Colon (tissue), 2 donors: ENCODE data around the gene CCDC27.
"Not testable (repeated sequence)": the region's sequence is repeated elsewhere in the genome, so short reads cannot be mapped to it uniquely, and the experiment has no call there.

Experiments used
- FAIRE-seq: peaks from 2 replicates; lab custom pipeline; 2012; peaks lifted over from hg19 to GRCh38; lab: Jason Lieb, UNC
- donor health status: control.
- donor health status: control.

The CCDC27 gene

DNA sequence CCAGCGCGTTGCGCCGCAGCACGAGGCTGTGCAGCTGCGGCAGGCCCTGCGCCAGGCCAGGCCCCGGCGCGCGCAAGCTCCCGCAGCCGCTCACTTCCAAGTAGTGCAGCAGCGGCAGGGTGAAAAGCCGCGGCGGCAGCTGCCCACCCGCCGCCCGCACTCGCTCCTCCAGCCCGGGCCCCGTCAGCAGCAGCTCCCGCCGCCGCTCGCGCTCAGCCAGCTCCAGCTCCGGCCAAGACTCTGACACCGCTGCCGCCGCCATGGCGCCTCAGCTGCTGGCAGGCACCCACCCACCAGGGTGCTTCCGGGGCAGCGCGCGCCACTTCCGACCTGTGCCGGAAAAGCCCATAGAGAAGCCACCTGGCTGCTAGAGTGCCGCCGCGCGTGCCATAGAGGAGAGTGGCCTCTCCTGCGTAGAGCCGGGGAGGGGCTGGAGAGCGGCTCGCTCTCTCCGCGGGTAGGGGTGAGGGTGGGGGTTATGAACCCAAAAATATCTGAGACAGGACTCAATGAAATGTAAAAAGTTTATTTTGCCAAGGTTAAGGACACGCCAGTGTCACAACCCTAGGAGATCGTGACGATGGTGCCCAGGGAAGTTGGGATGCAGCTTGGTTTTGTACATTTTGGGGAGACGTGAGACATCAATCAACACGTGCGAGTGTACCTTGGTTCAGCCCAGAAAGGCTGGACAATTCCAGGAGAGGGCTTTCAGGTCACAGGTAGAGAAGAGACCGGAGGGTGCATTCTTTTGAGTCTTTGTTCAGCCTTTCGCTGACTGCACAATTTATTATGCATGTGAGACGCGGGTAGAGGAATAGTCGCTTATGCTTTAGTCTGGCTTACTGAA lies 44.2 kb downstream of the CCDC27 start, which contains the start of gene LRRC47:
Gene LRRC47 (minus strand): TSS at position 284 of the 847 bp plus-strand sequence. CDS start 22 bp downstream, at position 262.
- FAIRE-seq: no peak

DNA sequence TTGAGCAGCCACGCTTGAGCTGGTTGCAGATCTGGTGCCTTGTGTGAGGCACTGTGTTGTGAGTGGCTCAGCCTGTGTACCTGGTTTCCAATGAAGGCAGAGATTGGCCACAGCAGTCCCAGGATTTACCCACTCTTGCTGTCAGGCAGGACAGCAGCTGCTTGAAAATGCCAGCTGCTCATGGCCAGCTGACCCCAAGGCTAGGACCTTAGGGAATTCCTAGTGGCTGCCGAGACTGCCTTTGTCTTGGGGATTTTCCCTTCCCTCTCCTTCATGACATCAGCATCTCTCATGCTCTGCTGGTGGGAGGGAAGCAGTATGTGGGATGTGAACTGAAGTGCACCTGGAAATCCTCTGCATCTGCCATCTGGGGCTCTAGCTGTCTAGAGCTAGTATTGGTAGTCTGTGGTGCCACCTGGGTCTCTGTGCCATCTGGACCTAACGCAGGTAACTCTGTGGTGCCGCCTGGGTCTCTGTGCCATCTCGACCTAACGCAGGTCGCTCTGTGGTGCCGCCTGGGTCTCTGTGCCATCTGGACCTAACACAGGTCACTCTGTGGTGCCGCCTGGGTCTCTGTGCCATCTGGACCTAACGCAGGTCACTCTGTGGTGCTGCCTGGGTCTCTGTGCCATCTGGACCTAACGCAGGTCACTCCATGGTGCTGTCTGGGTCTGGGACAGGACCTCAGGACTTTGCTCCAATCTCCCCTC lies 47.9 kb downstream of the CCDC27 start:
- no peak for FAIRE-seq

GRCh38 chr1:3800795-3801194 lies 48.5 kb downstream of the CCDC27 start:
- FAIRE-seq: not testable (repeated sequence)

- no peak for FAIRE-seq
These were observed 51.8 kb downstream of the CCDC27 start for GRCh38 chr1:3803905-3804626.

DNA sequence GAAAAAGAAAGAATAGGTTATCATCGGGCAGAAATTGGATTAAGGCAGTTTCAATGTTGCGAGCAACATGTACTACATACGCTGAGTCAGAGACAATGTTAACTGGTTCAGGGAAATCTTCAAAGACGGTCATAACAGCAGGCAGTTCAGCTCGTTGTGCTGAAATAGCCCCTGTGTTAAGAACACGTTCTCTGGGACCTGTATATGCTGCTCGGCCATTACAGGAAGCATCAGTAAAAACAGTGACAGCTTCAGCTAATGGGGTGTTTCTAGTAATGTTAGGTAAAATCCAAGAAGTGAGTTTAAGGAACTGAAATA lies 52.3 kb downstream of the CCDC27 start:
- not testable (repeated sequence) for FAIRE-seq

DNA sequence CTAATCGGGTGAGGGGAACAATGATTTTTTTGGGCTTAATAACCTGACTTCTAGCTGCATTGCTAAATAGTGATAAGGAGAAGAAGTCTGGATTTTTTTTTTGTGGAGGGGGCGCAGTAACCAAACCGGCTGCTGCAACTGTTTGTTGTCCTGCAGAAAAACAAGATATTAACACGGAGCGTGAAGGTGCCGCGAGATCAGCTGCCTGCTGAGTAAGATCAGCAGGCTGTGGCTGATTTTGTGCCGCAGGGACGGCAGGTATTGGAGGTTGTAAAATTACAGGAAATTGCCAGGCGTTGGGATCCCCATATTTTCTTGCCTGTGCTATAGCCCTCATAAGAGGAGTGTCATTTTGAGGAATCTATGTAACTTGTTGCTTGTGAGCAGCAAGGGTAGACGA lies 52.8 kb downstream of the CCDC27 start:
- no peak for FAIRE-seq

GRCh38 chr1:3807769-3808168 lies 55.5 kb downstream of the CCDC27 start:
- no peak for FAIRE-seq

DNA sequence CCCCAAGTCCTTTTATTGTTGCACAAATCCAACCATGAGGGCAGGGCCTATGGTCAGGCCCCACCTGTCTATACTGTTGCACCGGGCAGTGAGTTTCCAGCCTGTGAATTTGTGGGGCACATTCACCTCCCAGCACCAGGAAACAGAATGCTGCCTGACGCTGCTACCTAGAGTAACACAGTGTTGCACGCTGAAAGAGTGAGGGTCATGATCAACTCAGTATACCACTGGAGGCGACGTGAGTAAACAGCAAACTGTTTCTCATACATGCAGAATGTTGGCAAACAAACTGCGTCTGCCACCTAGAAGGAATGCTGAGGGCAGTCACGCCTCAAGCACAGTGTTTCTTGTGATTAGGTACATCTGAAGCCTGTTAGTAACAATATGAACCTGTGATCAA lies 57.4 kb downstream of the CCDC27 start:
- FAIRE-seq: no peak

GRCh38 chr1:3810149-3810761 lies 58.0 kb downstream of the CCDC27 start:
- FAIRE-seq: not testable (repeated sequence)

DNA sequence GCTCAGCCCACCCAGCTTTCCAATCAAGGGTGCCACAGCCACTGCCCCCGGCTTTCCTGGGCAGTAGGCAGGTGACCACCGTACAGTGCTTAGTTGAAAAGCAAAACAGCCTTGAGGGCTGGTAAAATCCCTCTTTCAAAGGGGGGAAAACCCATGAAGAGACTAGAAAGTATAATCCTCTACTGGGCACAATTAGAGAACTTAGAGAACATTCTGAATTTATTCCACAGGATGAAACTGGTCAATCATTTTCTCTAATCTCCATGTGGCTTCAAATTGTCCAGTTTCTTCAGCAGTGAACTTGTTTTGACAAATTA lies 59.3 kb downstream of the CCDC27 start:
- no peak for FAIRE-seq

- FAIRE-seq: no peak
These were observed 61.8 kb downstream of the CCDC27 start for GRCh38 chr1:3814065-3814464.

GRCh38 chr1:3814771-3815561 lies 62.7 kb downstream of the CCDC27 start:
- FAIRE-seq: no peak

DNA sequence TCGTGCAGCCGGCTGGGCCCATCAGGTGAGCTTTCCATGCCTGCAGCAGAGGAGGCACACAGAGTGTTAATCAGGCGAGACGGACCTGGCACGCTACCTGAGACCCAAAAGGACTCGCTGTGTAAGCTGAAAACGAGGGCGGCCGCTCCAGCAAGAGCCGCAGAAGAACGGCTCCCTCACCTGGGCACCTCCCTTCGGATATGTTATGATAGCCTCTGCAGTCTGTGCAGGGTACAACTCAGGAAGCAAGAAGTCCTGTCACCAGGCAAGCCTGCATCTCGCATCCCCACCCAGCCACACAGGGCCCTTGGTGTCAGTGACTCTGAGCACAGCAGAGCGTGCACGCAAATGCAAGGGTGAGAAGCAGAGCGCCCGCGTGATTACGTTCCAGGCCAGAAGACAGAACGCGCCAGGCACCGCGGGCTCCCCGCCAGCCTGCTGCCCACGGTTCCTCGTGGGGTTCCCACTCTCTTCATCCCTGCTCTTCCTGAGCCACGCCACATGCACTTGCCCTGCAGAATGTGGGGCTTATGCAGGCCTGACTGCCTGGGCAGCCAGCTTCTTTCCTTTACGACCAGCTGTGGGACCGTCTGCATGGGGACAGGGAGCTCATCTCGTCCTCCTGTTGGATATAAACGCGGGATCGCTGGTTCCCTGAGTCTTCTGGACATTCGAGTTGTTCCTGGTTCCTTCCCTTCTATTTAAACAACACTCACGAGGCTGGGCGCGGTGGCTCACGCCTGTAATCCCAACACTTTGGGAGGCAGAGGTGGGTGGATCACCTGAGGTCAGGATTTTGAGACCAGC lies 64.3 kb downstream of the CCDC27 start:
- no peak for FAIRE-seq

DNA sequence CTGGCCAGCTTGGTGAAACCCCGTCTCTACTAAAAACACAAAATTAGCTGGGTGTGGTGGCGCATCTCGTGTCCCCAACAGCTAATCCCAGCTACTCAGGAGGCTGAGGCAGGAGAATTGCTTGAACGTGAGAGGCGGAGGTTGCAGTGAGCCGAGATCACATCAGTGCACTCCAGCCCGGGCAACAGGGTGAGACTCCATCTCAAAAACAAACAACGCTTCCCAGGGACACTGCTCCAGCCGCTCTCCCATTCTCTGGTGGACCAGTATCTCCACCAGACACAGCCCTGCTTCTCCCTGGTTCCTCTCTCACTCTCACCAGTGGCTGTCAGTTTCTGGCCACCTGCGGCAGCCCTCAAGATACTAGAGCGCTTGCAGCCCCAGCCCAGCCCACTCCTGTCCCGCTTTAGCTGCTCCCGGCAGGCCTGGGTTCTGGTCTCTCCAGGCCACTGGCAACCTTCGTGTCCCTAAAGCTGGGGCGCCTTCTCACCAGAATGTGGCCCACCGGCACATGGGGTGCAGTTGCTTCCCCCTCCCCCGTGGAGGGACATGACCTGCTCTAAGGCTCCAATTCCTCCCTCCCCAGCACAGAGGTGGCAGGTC lies 65.0 kb downstream of the CCDC27 start:
- FAIRE-seq: no peak

DNA sequence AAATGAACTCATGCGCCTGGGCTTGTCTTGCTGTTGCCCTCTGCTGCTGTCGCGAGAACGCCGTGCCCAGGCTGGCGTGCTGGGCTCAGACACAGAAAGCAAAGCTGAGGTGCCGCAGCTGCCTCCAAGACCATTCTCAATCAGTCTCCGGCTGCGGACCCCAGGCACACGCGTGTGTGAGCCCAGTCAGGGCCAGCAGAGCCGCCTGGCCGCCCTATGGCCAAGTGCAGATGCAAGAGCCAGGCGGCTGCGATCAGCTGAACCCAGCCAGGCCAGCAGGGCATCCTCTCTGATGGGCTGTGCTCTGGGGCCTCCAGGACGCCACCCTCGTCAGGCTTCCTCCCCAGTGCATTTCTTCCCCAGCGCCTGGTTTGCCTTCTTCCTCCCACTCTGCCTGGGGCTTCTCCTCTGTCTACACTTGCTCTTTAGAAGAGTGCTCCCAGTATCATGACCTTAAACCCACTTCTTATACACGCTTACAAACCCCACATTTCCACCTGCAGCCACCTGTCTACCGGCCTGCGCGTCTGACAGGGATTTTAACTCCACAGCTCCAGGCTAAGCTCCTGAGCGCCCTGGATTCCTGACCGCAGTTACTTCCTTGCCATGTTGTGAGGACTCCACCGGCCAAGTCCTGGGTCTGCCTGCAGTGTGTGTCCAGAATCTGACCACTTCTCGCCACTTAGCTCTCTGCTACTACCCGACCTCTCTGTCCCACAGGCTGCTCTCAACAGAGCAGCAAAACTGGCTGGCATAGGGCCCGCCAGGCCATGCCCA lies 65.8 kb downstream of the CCDC27 start:
- no peak for FAIRE-seq

DNA sequence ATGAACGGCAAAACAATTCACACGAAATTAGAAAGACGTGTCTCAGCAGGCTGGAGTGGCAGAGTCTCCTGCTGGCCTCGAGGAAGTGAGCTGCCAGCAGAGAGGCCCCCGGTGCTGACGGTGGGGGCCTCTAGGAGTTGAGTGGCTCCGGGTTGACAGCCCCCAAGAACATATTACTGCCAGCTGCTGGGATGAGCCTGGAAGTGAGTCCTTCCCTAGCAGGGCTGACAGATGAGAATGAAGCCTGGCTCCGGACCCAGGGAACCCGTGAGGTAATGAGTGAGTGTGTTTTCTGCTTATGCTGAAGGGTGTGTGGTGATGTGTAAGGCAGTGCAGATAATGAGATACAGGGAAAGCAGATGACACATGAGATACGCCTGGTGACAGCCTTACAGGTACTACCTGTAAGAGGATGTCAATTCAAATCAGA lies 67.5 kb downstream of the CCDC27 start:
- FAIRE-seq: no peak

- FAIRE-seq: no peak
These were observed 68.1 kb downstream of the CCDC27 start for GRCh38 chr1:3820316-3820715.

DNA sequence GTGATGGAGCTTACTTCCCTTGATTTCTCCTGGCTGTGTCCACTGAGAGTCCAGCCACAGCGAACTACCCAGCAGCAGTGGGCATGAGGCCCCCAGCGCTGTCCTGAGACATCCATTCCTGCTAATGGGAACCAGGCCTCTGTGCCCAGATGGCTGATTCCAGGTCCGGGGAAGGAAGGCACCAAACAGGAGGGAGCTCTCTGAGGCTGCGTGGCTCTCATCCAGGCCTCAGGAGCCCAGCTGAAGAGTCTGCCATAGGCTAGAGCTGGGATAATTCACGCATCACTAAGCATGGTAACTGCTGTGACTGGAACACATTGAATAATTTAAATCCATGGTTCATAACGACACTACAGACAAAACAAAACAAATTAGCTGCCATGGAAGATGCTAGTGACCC lies 68.8 kb downstream of the CCDC27 start:
- no peak for FAIRE-seq
